ENCODE data around the gene INPPL1. TPM values are rescaled to one million over a fixed set of nuclear protein-coding genes. Genes with fewer than 3 reads are reported as not detected.

INPPL1 gene
- total RNA-seq, 1 experiment from 2014 or later: 214 TPM

GRCh38 chr11:72283947-72284346 lies 59.4 kb downstream of the INPPL1 start:
- Histone ChIP-seq H4K91ac (ENCODE audit: insufficient read length, low read depth, low read length) (no peak overlapping the region), H3K9me3 (ENCODE audit: control insufficient read depth, low read depth, low read length) (no peaks in the 10 kb centered on the region), H3K4ac (ENCODE audit: low read depth, low read length) (no peak overlapping the region), H3K9ac (ENCODE audit: extremely low read depth, insufficient read length, low read length) (no peak overlapping the region), H3K23me2 (ENCODE audit: insufficient read length, low read depth, low read length, poor library complexity, severe bottlenecking) (no peaks in the 10 kb centered on the region), H3T11ph (ENCODE audit: low read length) (no peak overlapping the region), H3K18ac (ENCODE audit: insufficient read length, low read depth, low read length) (no peak overlapping the region), H2AK5ac (ENCODE audit: insufficient read length, low read length) (no peak overlapping the region), H3K4me1 (ENCODE audit: insufficient read depth, low read length) (no peaks in the 10 kb centered on the region; the same call in 1 of the 2 replicates), H3K27me3 (ENCODE audit: insufficient read depth, low read length) (no peaks in the 10 kb centered on the region), H3K14ac (ENCODE audit: insufficient read depth, low read length) (no peak overlapping the region), H3K79me2 (ENCODE audit: insufficient read depth, low read length) (no peaks in the 10 kb centered on the region), H2BK12ac (ENCODE audit: insufficient read length, low read depth, low read length) (no peak overlapping the region), H4K5ac (ENCODE audit: insufficient read length, low read depth, low read length) (no peak overlapping the region), H3K79me1 (ENCODE audit: insufficient read depth, low read depth, low read length, poor library complexity, severe bottlenecking) (no peaks in the 10 kb centered on the region), H3K56ac (ENCODE audit: insufficient read length, low read depth, low read length) (no peak overlapping the region), H3K27ac (ENCODE audit: insufficient read length, low read depth, low read length) (no peak overlapping the region), H2BK5ac (ENCODE audit: insufficient read length, low read length) (no peak overlapping the region), H4K8ac (replicated peaks; ENCODE audit: insufficient read length, low read depth, low read length) (no peak overlapping the region), H2BK20ac (ENCODE audit: low read depth, low read length, poor library complexity, severe bottlenecking) (no peak overlapping the region), H3K4me2 (ENCODE audit: insufficient read depth, insufficient read length, low read length) (no peak overlapping the region), H2AFZ (ENCODE audit: low read length) (no peak overlapping the region), H2BK15ac (ENCODE audit: low read depth, low read length) (no peak overlapping the region), H2BK120ac (ENCODE audit: low read depth, low read length, poor library complexity, severe bottlenecking) (no peak overlapping the region), H3K23ac (ENCODE audit: insufficient read length, low read depth, low read length) (no peak overlapping the region), H4K20me1 (ENCODE audit: control insufficient read depth, insufficient read depth, insufficient read length) (no peaks in the 10 kb centered on the region)
- no peak for TF ChIP-seq CTCF (conservative IDR thresholded peaks at IDR 0.05)
- peaks cover 2 to 3% of the 10 kb centered on the region in 2 experiments; a peak in 3 of 4 replicates for H3K4me1 Mint-ChIP-seq
- DNase-seq: no peak
- no peak overlapping the region for H3K27ac Mint-ChIP-seq
- WGBS (ENCODE audit: extremely low coverage, insufficient read length, low lambda C conversion rate): no CpG with 5 or more reads among the region's 2 CpGs
- H3K4me3 Mint-ChIP-seq: no peak overlapping the region
- peaks cover 7% of the 10 kb centered on the region for H3K27me3 Mint-ChIP-seq (ENCODE audit: low read depth)
- no peaks in the 10 kb centered on the region for H3K36me3 Mint-ChIP-seq (ENCODE audit: insufficient read depth in 1 of 3, low read depth in 3 of 3)
- no peaks in the 10 kb centered on the region; a peak in 1 of 5 replicates for H3K9me3 Mint-ChIP-seq
